Measurements from ENCODE around the gene KRCC1. TPM values are rescaled to one million over a fixed set of nuclear protein-coding genes. Genes with fewer than 3 reads are reported as not detected.

KRCC1 gene
- total RNA-seq, 2 donors from 2014 or later = 11.7 to 20.3 TPM

GRCh38 chr2:88036182-88036581, 19.4 kb downstream of the KRCC1 start:
- Histone ChIP-seq H3K9me3 (ENCODE audit: control insufficient read depth, low read length) (no peaks in the 10 kb centered on the region), H3K4me1 (ENCODE audit: control insufficient read depth, insufficient read depth, low read length) (no peaks in the 10 kb centered on the region), H3K27me3 (ENCODE audit: control insufficient read depth, insufficient read depth, low read length, poor library complexity, severe bottlenecking) (no peaks in the 10 kb centered on the region), H3K27ac (ENCODE audit: low read depth, low read length) (no peak overlapping the region), H3K9ac (ENCODE audit: extremely low read depth, low read length, poor library complexity, severe bottlenecking) (no peak overlapping the region), H3K4me3 (ENCODE audit: low read length) (no peak overlapping the region), H3K36me3 (ENCODE audit: control insufficient read depth, insufficient read depth, low read length) (peaks cover 24% of the 10 kb centered on the region)
- TF ChIP-seq, protein P1, sequence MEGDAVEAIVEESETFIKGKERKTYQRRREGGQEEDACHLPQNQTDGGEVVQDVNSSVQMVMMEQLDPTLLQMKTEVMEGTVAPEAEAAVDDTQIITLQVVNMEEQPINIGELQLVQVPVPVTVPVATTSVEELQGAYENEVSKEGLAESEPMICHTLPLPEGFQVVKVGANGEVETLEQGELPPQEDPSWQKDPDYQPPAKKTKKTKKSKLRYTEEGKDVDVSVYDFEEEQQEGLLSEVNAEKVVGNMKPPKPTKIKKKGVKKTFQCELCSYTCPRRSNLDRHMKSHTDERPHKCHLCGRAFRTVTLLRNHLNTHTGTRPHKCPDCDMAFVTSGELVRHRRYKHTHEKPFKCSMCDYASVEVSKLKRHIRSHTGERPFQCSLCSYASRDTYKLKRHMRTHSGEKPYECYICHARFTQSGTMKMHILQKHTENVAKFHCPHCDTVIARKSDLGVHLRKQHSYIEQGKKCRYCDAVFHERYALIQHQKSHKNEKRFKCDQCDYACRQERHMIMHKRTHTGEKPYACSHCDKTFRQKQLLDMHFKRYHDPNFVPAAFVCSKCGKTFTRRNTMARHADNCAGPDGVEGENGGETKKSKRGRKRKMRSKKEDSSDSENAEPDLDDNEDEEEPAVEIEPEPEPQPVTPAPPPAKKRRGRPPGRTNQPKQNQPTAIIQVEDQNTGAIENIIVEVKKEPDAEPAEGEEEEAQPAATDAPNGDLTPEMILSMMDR (conservative IDR thresholded peaks at IDR 0.05) = no peak
- WGBS, 2 experiments (ENCODE audit: insufficient coverage in 1 of 2, insufficient read length in 1 of 2) = 94 to 100% methylated on average over 1 to 2 of the region's 2 CpGs
- Mint-ChIP-seq H3K27ac (no peak overlapping the region), H3K4me1 (no peaks in the 10 kb centered on the region), H3K4me3 (no peak overlapping the region), H3K36me3 (ENCODE audit: low read depth) (peaks cover 14% of the 10 kb centered on the region), H3K27me3 (ENCODE audit: insufficient read depth) (no peaks in the 10 kb centered on the region), H3K9me3 (no peaks in the 10 kb centered on the region)
- DNase-seq = no peak

GRCh38 chr2:88032070-88032702, 23.4 kb downstream of the KRCC1 start:
- DNase-seq = no peak
- H3K36me3 Mint-ChIP-seq (ENCODE audit: low read depth) = peaks cover 29% of the 10 kb centered on the region
- Histone ChIP-seq H3K4me3 (ENCODE audit: low read length) (no peak overlapping the region), H3K36me3 (ENCODE audit: control insufficient read depth, insufficient read depth, low read length) (peaks cover 42% of the 10 kb centered on the region), H3K27ac (ENCODE audit: low read depth, low read length) (no peak overlapping the region), H3K4me1 (ENCODE audit: control insufficient read depth, insufficient read depth, low read length) (no peaks in the 10 kb centered on the region), H3K27me3 (ENCODE audit: control insufficient read depth, insufficient read depth, low read length, poor library complexity, severe bottlenecking) (no peaks in the 10 kb centered on the region), H3K9me3 (ENCODE audit: control insufficient read depth, low read length) (no peaks in the 10 kb centered on the region), H3K9ac (ENCODE audit: extremely low read depth, low read length, poor library complexity, severe bottlenecking) (no peak overlapping the region)
- no peak overlapping the region for H3K27ac Mint-ChIP-seq
- H3K4me1 Mint-ChIP-seq = no peaks in the 10 kb centered on the region
- no peaks in the 10 kb centered on the region for H3K27me3 Mint-ChIP-seq (ENCODE audit: insufficient read depth)
- H3K9me3 Mint-ChIP-seq = no peaks in the 10 kb centered on the region
- 94 to 95% methylated on average over 2 to 5 of the region's 7 CpGs for WGBS, 2 experiments (ENCODE audit: insufficient coverage in 1 of 2, insufficient read length in 1 of 2)
- H3K4me3 Mint-ChIP-seq = no peak overlapping the region
- TF ChIP-seq, protein P1 (conservative IDR thresholded peaks at IDR 0.05) = no peak

DNA sequence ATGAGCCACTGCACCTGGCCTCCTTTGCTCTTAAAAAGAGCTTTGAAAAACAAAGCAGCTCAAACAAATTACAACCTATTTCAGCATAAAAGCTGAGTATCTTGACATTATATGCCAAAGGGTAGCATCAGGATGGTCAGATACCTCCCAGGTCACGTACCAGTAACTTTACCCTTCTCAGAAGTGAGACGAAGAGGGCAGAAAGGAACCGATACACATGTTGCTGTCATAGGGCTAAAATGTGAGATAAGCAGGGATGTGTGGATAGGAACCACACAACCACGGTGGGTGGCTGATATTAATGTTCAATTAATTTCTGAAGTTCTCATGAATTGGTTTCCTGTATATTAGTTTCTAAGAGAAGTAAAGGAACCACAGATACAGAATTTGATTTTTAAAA, 26.7 kb downstream of the KRCC1 start:
- Mint-ChIP-seq H3K4me3 (no peak overlapping the region), H3K27ac (no peak overlapping the region), H3K9me3 (no peaks in the 10 kb centered on the region), H3K27me3 (ENCODE audit: insufficient read depth) (no peaks in the 10 kb centered on the region), H3K4me1 (no peaks in the 10 kb centered on the region), H3K36me3 (ENCODE audit: low read depth) (peaks cover 28% of the 10 kb centered on the region)
- no peak overlapping the region for H3K9ac ChIP-seq (ENCODE audit: extremely low read depth, low read length, poor library complexity, severe bottlenecking)
- H3K4me3 ChIP-seq (ENCODE audit: low read length) = no peak overlapping the region
- no peak for DNase-seq
- no peaks in the 10 kb centered on the region for H3K4me1 ChIP-seq (ENCODE audit: control insufficient read depth, insufficient read depth, low read length)
- no peaks in the 10 kb centered on the region for H3K9me3 ChIP-seq (ENCODE audit: control insufficient read depth, low read length)
- H3K27me3 ChIP-seq (ENCODE audit: control insufficient read depth, insufficient read depth, low read length, poor library complexity, severe bottlenecking) = no peaks in the 10 kb centered on the region
- H3K36me3 ChIP-seq (ENCODE audit: control insufficient read depth, insufficient read depth, low read length) = peaks cover 29% of the 10 kb centered on the region
- TF ChIP-seq, protein P1 (conservative IDR thresholded peaks at IDR 0.05) = no peak
- H3K27ac ChIP-seq (ENCODE audit: low read depth, low read length) = no peak overlapping the region
- WGBS, 2 experiments (ENCODE audit: insufficient coverage in 1 of 2, insufficient read length in 1 of 2) = 95 to 100% methylated on average over 3 to 4 of the region's 4 CpGs

All from endodermal cell (in vitro differentiated cells).